Esophagus muscularis mucosa (tissue), 4 donors: ENCODE results near the gene ETV7.

Source experiments
- CTCF ChIP-seq, 3 experiments: fragments of 200-600 bp in 2 of 3; fragments of 450-650 bp in 1 of 3; sonication (generic) in 2 of 3; IDR thresholded peaks; one replicate each; pipeline ENCODE4 v1.5.1; 2017 to 2019; ENCODE audit warnings: antibody characterized with exemption in 3 of 3, mild to moderate bottlenecking in 2 of 3, moderate library complexity in 1 of 3
- EP300 ChIP-seq: sonication (generic); formaldehyde crosslinking; IDR thresholded peaks from one replicate; pipeline ENCODE4 v1.6.1; 2017; ENCODE audit warnings: antibody characterized with exemption
- POLR2A ChIP-seq: fragments of 450-650 bp; IDR thresholded peaks from one replicate; pipeline ENCODE4 v1.6.1; 2017; ENCODE audit warnings: antibody characterized with exemption, moderate library complexity, mild to moderate bottlenecking, low read depth
- POLR2AphosphoS5 ChIP-seq, 2 donors: sonication (generic); formaldehyde crosslinking; IDR thresholded peaks; one replicate each; pipeline ENCODE4 v1.6.1; 2017; ENCODE audit warnings: antibody characterized with exemption in 2 of 2

- TF ChIP-seq POLR2AphosphoS5 (IDR thresholded peaks at IDR 0.05) (peak in 1 of 2 donors; percentile 21), CTCF (IDR thresholded peaks at IDR 0.05) (no peak), POLR2A (no peak), EP300 (no peak)
Observed at GRCh38 chr6:36358226-36358915, 29.1 kb downstream of the ETV7 start.
